ENCODE results near the gene ALK.

The ALK gene

GRCh38 chr2:29374823-29375222 lies 546.6 kb downstream of the ALK start (continued):
- TF ChIP-seq ZNF639 (tag by site-specific recombination; IDR thresholded peaks at IDR 0.05) (no peak), ZNF837 (tag by site-specific recombination; IDR thresholded peaks at IDR 0.05) (no peak), ZNF24 (tag by site-specific recombination; IDR thresholded peaks at IDR 0.05) (no peak), ZNF214 (tag by site-specific recombination; IDR thresholded peaks at IDR 0.05; ENCODE audit: borderline replicate concordance) (no peak), YY1 (tag by site-specific recombination; IDR thresholded peaks at IDR 0.05) (no peak), MEIS1 (CRISPR knock-in tag; IDR thresholded peaks at IDR 0.05; ENCODE audit: borderline replicate concordance) (no peak)

GRCh38 chr2:29373870-29374269 lies 547.5 kb downstream of the ALK start:
- TF ChIP-seq ZNF404 (tag by site-specific recombination; IDR thresholded peaks at IDR 0.05) (no peak), ZSCAN5A (tag by site-specific recombination; IDR thresholded peaks at IDR 0.05) (no peak), ZNF501 (tag by site-specific recombination; IDR thresholded peaks at IDR 0.05) (no peak), ZNF600 (tag by site-specific recombination; IDR thresholded peaks at IDR 0.05) (no peak), ZBTB11 (tag by site-specific recombination; conservative IDR thresholded peaks at IDR 0.05; ENCODE audit: low read depth) (no peak), ATF2 (tag by site-specific recombination; IDR thresholded peaks at IDR 0.05; ENCODE audit: low read depth) (no peak)
- Histone ChIP-seq H3K36me3 (ENCODE audit: control insufficient read depth in 2 of 2, insufficient read depth in 1 of 2, low read length in 2 of 2) (no peaks in the 10 kb centered on the region), H3K27ac (ENCODE audit: extremely low read depth, low read depth, low read length) (no peak overlapping the region), H3K4me3 (ENCODE audit: low read depth, low read length) (no peak overlapping the region), H3K9me3 (ENCODE audit: control insufficient read depth, insufficient read depth, low read depth, low read length) (no peaks in the 10 kb centered on the region), H3K4me1 (ENCODE audit: control insufficient read depth, insufficient read depth, low read length) (no peaks in the 10 kb centered on the region)
- CTCF ChIA-PET = interaction anchor here (0.6 to 0.8 kb wide), 3 partner anchors 32 to 135 kb away, joined by 3 to 7 read pairs (median 3); no protein-coding TSS in a partner anchor
- POLR2A ChIA-PET = no interaction called here

GRCh38 chr2:29372185-29372584 lies 549.2 kb downstream of the ALK start:
- Histone ChIP-seq H3K4me1 (ENCODE audit: control insufficient read depth, insufficient read depth, low read length) (no peaks in the 10 kb centered on the region), H3K4me3 (ENCODE audit: low read depth, low read length) (no peak overlapping the region), H3K36me3 (ENCODE audit: control insufficient read depth in 2 of 2, insufficient read depth in 1 of 2, low read length in 2 of 2) (no peaks in the 10 kb centered on the region), H3K27ac (ENCODE audit: extremely low read depth, low read depth, low read length) (no peak overlapping the region), H3K9me3 (ENCODE audit: control insufficient read depth, insufficient read depth, low read depth, low read length) (no peaks in the 10 kb centered on the region)
- TF ChIP-seq ZNF133 (tag by site-specific recombination; IDR thresholded peaks at IDR 0.05) (no peak), PRDM10 (tag by site-specific recombination; IDR thresholded peaks at IDR 0.05) (no peak), ZNF501 (tag by site-specific recombination; IDR thresholded peaks at IDR 0.05) (no peak), GLI2 (tag by site-specific recombination; IDR thresholded peaks at IDR 0.05; ENCODE audit: borderline replicate concordance, low read depth) (no peak), ZBTB11 (tag by site-specific recombination; conservative IDR thresholded peaks at IDR 0.05; ENCODE audit: low read depth) (no peak)
- POLR2A ChIA-PET = no interaction called here
- CTCF ChIA-PET = no interaction called here

Data from HEK293 (cell line).